GM23338 (cell line): ENCODE results near the gene SPG7. TPM values are rescaled to one million over a fixed set of nuclear protein-coding genes. Genes with fewer than 3 reads are reported as not detected.

Source experiments
- ATAC-seq: fragments of 200-7000 bp; cut with Tn5 transposase; 3 replicates; pipeline ENCODE4 v1.9.1; 2020
- DNase-seq: peaks from one replicate; pipeline ENCODE4 v3.0.0-alpha.2; 2015; ENCODE audit warnings: low spot score
- H2AFZ ChIP-seq: fragments of 200-600 bp; sonication (generic); 2 replicates; pipeline ENCODE4 v1.8.0; 2016; ENCODE audit warnings: antibody characterized with exemption, mild to moderate bottlenecking, moderate library complexity
- H3F3A ChIP-seq: fragments of 200-600 bp; sonication (generic); replicated peaks from 2 replicates; pipeline ENCODE4 v1.8.0; 2017; ENCODE audit warnings: antibody characterized with exemption, mixed run types, low read depth
- H3K27ac ChIP-seq: fragments of 200-600 bp; sonication (generic); 2 replicates; pipeline ENCODE4 v1.6.1; 2016; ENCODE audit warnings: low read depth
- H3K27me3 ChIP-seq: fragments of 200-600 bp; sonication (generic); 2 replicates; pipeline ENCODE4 v1.8.0; 2016; ENCODE audit warnings: mild to moderate bottlenecking, mixed run types, moderate library complexity; ENCODE audit not compliant: insufficient read depth
- H3K36me3 ChIP-seq: fragments of 200-600 bp; sonication (generic); 2 replicates; pipeline ENCODE4 v1.8.0; 2016; ENCODE audit warnings: mild to moderate bottlenecking; ENCODE audit not compliant: insufficient read depth
- H3K4me1 ChIP-seq: fragments of 200-600 bp; sonication (generic); 2 replicates; pipeline ENCODE4 v1.8.0; 2016; ENCODE audit warnings: mild to moderate bottlenecking, moderate library complexity; ENCODE audit not compliant: insufficient read depth
- H3K4me2 ChIP-seq: fragments of 200-600 bp; sonication (generic); 2 replicates; pipeline ENCODE4 v1.7.1; 2017; ENCODE audit warnings: mixed run types
- H3K4me3 ChIP-seq: fragments of 200-600 bp; sonication (generic); 2 replicates; pipeline ENCODE4 v1.6.1; 2016; ENCODE audit warnings: mixed run types
- H3K79me2 ChIP-seq: fragments of 200-600 bp; sonication (generic); replicated peaks from 2 replicates; pipeline ENCODE4 v1.8.0; 2017; ENCODE audit warnings: mild to moderate bottlenecking; ENCODE audit not compliant: insufficient read depth
- H3K9me2 ChIP-seq: fragments of 200-600 bp; sonication (generic); 2 replicates; pipeline ENCODE4 v1.8.0; 2017; ENCODE audit not compliant: insufficient read depth
- H4K20me1 ChIP-seq: fragments of 200-600 bp; sonication (generic); replicated peaks from 2 replicates; pipeline ENCODE4 v1.8.0; 2017; ENCODE audit warnings: mild to moderate bottlenecking; ENCODE audit not compliant: insufficient read depth
- H3K27ac Mint-ChIP-seq: 2 replicates; pipeline ENCODE4 v1.8.0; 2020; ENCODE audit warnings: inconsistent platforms, mild to moderate bottlenecking, moderate library complexity, mixed read lengths
- H3K27me3 Mint-ChIP-seq: 3 replicates; pipeline ENCODE4 v1.8.0; 2022; ENCODE audit warnings: low read depth, mild to moderate bottlenecking, moderate library complexity, mixed read lengths, inconsistent platforms; ENCODE audit not compliant: insufficient read depth, poor library complexity
- H3K36me3 Mint-ChIP-seq: 3 replicates; pipeline ENCODE4 v1.8.0; 2021; ENCODE audit warnings: low read depth, mild to moderate bottlenecking, inconsistent platforms, moderate library complexity, mixed read lengths
- H3K4me1 Mint-ChIP-seq: 3 replicates; pipeline ENCODE4 v1.8.0; 2020; ENCODE audit warnings: mild to moderate bottlenecking, inconsistent platforms, mixed read lengths
- H3K4me3 Mint-ChIP-seq: 3 replicates; pipeline ENCODE4 v1.8.0; 2021; ENCODE audit warnings: moderate library complexity, mild to moderate bottlenecking, inconsistent platforms, mixed read lengths
- H3K9me3 Mint-ChIP-seq: 3 replicates; pipeline ENCODE4 v1.8.0; 2020; ENCODE audit warnings: moderate library complexity, mild to moderate bottlenecking, inconsistent platforms, mixed read lengths
- CREB1 ChIP-seq: fragments of 250-450 bp; sonication (Bioruptor Pico); IDR thresholded peaks from 2 replicates; pipeline ENCODE4 v1.5.0; 2020; ENCODE audit warnings: low read depth, mild to moderate bottlenecking, moderate library complexity
- EZH2 ChIP-seq: fragments of 200-600 bp; sonication (generic); IDR thresholded peaks from one replicate; pipeline ENCODE4 v1.8.0; 2017; ENCODE audit warnings: antibody characterized with exemption, mild to moderate bottlenecking, low read depth; ENCODE audit not compliant: unreplicated experiment
- EZH2phosphoT487 ChIP-seq: fragments of 200-600 bp; sonication (generic); IDR thresholded peaks from one replicate; pipeline ENCODE4 v1.8.1; 2018; ENCODE audit warnings: antibody characterized with exemption; ENCODE audit not compliant: unreplicated experiment
- NANOG ChIP-seq: IDR thresholded peaks from 2 replicates; pipeline ENCODE4 v1.6.1; 2016; ENCODE audit warnings: antibody characterized with exemption, borderline replicate concordance
- POLR2AphosphoS5 ChIP-seq: IDR thresholded peaks from 2 replicates; pipeline ENCODE4 v1.6.1; 2016; ENCODE audit warnings: antibody characterized with exemption, low read depth
- STAT1 ChIP-seq: IDR thresholded peaks from one replicate; pipeline ENCODE4 v1.6.1; 2016; ENCODE audit warnings: antibody characterized with exemption; ENCODE audit not compliant: unreplicated experiment
- ZNF114 ChIP-seq: fragments of 250-450 bp; sonication (Bioruptor Pico); IDR thresholded peaks from 2 replicates; pipeline ENCODE4 v1.5.0; 2020; ENCODE audit warnings: mild to moderate bottlenecking, moderate library complexity
- ZNF331 ChIP-seq: fragments of 250-450 bp; sonication (Bioruptor Pico); IDR thresholded peaks from 2 replicates; pipeline ENCODE4 v1.5.0; 2020; ENCODE audit warnings: low read depth, mild to moderate bottlenecking, moderate library complexity
- polyA plus RNA-seq: library from polyadenylated mRNA; unstranded; fragments of >200 nt; fragmentation: Nextera tagmentation; extraction: Ambion mirVana; gene quantifications from 2 replicates; pipeline ENCODE4 v1.2.1, GENCODE V29; 2016
- total RNA-seq: library from RNA; depleted of rRNA; stranded (reverse); fragments of >200 nt; shearing (Covaris generic); gene quantifications from 2 replicates; pipeline ENCODE4 v1.2.3, GENCODE V29; 2014
- TF ChIP-seq, protein P1 (sequence below): fragments of 250-450 bp; sonication (Bioruptor Pico); IDR thresholded peaks from 2 replicates; pipeline ENCODE4 v1.5.0; 2020; ENCODE audit warnings: mild to moderate bottlenecking, moderate library complexity
- TF ChIP-seq, protein P2 (sequence below), 2 experiments: fragments of 200-600 bp in 1 of 2; sonication (generic) in 1 of 2; conservative IDR thresholded peaks; 2 replicates each; pipeline versions ENCODE4 v1.5.1 to v1.6.1; 2016 to 2017; ENCODE audit warnings: antibody characterized with exemption in 2 of 2, low read depth in 2 of 2, mild to moderate bottlenecking in 2 of 2, moderate library complexity in 1 of 2

The SPG7 gene
- total and polyA plus RNA-seq, 2 experiments from 2014 or later, result 77.1 to 267 TPM

DNA sequence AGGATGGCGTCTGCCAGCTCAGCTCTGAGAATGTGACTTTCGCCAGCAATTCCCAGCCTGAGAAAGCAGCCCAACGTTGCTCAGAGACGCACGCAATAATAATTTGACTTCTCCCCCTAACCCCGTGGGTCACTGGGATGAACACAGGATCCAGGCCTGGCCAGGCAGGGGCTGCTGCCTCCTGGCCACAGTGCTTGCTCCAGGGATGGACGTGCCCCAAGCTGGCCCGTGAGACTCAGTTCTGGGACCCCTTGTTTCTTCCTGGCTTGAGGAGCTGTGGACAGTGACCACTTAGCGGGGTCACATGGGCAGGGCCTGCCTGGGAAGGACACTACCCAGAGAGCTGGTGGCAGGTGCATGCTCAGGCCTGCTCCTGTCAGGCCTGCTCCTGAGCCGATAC is 91.7 kb downstream of the SPG7 start:
- no peaks in the 10 kb centered on the region for H4K20me1 ChIP-seq
- no peaks in the 10 kb centered on the region for H3K9me2 ChIP-seq
- H3K4me3 ChIP-seq, result no peak overlapping the region
- H3F3A ChIP-seq, result no peaks in the 10 kb centered on the region
- peaks cover 11% of the 10 kb centered on the region for H3K4me1 Mint-ChIP-seq
- TF ChIP-seq STAT1 (no peak), EZH2phosphoT487 (no peak), CREB1 (CRISPR knock-in tag) (no peak), ZNF331 (no peak), POLR2AphosphoS5 (no peak), NANOG (no peak), ZNF114 (CRISPR knock-in tag) (no peak)
- TF ChIP-seq, protein P1, sequence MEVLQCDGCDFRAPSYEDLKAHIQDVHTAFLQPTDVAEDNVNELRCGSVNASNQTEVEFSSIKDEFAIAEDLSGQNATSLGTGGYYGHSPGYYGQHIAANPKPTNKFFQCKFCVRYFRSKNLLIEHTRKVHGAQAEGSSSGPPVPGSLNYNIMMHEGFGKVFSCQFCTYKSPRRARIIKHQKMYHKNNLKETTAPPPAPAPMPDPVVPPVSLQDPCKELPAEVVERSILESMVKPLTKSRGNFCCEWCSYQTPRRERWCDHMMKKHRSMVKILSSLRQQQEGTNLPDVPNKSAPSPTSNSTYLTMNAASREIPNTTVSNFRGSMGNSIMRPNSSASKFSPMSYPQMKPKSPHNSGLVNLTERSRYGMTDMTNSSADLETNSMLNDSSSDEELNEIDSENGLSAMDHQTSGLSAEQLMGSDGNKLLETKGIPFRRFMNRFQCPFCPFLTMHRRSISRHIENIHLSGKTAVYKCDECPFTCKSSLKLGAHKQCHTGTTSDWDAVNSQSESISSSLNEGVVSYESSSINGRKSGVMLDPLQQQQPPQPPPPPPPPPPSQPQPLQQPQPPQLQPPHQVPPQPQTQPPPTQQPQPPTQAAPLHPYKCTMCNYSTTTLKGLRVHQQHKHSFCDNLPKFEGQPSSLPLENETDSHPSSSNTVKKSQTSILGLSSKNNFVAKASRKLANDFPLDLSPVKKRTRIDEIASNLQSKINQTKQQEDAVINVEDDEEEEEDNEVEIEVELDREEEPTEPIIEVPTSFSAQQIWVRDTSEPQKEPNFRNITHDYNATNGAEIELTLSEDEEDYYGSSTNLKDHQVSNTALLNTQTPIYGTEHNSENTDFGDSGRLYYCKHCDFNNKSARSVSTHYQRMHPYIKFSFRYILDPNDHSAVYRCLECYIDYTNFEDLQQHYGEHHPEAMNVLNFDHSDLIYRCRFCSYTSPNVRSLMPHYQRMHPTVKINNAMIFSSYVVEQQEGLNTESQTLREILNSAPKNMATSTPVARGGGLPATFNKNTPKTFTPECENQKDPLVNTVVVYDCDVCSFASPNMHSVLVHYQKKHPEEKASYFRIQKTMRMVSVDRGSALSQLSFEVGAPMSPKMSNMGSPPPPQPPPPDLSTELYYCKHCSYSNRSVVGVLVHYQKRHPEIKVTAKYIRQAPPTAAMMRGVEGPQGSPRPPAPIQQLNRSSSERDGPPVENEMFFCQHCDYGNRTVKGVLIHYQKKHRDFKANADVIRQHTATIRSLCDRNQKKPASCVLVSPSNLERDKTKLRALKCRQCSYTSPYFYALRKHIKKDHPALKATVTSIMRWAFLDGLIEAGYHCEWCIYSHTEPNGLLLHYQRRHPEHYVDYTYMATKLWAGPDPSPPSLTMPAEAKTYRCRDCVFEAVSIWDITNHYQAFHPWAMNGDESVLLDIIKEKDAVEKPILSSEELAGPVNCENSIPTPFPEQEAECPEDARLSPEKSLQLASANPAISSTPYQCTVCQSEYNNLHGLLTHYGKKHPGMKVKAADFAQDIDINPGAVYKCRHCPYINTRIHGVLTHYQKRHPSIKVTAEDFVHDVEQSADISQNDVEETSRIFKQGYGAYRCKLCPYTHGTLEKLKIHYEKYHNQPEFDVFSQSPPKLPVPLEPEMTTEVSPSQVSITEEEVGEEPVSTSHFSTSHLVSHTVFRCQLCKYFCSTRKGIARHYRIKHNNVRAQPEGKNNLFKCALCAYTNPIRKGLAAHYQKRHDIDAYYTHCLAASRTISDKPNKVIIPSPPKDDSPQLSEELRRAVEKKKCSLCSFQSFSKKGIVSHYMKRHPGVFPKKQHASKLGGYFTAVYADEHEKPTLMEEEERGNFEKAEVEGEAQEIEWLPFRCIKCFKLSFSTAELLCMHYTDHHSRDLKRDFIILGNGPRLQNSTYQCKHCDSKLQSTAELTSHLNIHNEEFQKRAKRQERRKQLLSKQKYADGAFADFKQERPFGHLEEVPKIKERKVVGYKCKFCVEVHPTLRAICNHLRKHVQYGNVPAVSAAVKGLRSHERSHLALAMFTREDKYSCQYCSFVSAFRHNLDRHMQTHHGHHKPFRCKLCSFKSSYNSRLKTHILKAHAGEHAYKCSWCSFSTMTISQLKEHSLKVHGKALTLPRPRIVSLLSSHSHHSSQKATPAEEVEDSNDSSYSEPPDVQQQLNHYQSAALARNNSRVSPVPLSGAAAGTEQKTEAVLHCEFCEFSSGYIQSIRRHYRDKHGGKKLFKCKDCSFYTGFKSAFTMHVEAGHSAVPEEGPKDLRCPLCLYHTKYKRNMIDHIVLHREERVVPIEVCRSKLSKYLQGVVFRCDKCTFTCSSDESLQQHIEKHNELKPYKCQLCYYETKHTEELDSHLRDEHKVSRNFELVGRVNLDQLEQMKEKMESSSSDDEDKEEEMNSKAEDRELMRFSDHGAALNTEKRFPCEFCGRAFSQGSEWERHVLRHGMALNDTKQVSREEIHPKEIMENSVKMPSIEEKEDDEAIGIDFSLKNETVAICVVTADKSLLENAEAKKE (CRISPR knock-in tag), result no peak
- H3K79me2 ChIP-seq, result no peaks in the 10 kb centered on the region
- no peaks in the 10 kb centered on the region for H3K27me3 ChIP-seq
- H3K4me2 ChIP-seq, result no peak overlapping the region
- no peak overlapping the region for H3K27ac ChIP-seq
- H3K27me3 Mint-ChIP-seq, result peaks cover 18% of the 10 kb centered on the region
- H3K4me3 Mint-ChIP-seq, result no peak overlapping the region
- H3K36me3 Mint-ChIP-seq, result no peaks in the 10 kb centered on the region
- ATAC-seq (no peak), DNase-seq (no peak)
- no peak overlapping the region for H3K27ac Mint-ChIP-seq
- no peak overlapping the region for H2AFZ ChIP-seq
- H3K36me3 ChIP-seq, result no peaks in the 10 kb centered on the region
- no peaks in the 10 kb centered on the region for H3K9me3 Mint-ChIP-seq
- peaks cover 11% of the 10 kb centered on the region for H3K4me1 ChIP-seq

DNA sequence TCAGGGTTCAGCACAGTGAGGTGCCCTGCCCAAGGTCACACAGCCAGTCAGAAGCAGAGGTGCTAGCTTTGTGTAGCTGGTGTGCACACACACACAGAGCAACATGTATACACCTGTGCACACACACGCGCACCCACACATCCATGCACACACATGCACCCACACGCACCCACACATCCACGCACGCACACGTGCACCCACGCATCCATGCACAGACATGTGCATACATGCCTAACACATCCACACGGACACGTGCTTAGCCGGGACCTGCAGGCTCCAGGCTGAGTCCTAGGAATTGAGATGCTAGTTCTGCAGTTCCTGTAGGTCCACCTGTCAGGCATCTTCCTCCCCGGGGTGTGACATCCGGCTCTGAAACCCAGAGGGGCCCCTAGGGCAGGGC is 92.2 kb downstream of the SPG7 start:
- Mint-ChIP-seq H3K27ac (no peak overlapping the region), H3K4me1 (peaks cover 11% of the 10 kb centered on the region), H3K9me3 (no peaks in the 10 kb centered on the region), H3K36me3 (no peaks in the 10 kb centered on the region), H3K27me3 (peaks cover 18% of the 10 kb centered on the region), H3K4me3 (no peak overlapping the region)
- H3K79me2 ChIP-seq, result no peaks in the 10 kb centered on the region
- no peaks in the 10 kb centered on the region for H3K36me3 ChIP-seq
- no peaks in the 10 kb centered on the region for H3F3A ChIP-seq
- peaks cover 11% of the 10 kb centered on the region for H3K4me1 ChIP-seq
- no peaks in the 10 kb centered on the region for H4K20me1 ChIP-seq
- H3K27me3 ChIP-seq, result no peaks in the 10 kb centered on the region
- ATAC-seq (no peak), DNase-seq (no peak)
- no peak overlapping the region for H3K4me3 ChIP-seq
- no peak overlapping the region for H3K4me2 ChIP-seq
- no peak overlapping the region for H3K27ac ChIP-seq
- H3K9me2 ChIP-seq, result no peaks in the 10 kb centered on the region
- H2AFZ ChIP-seq, result no peak overlapping the region
- no peak for TF ChIP-seq ZNF114 (CRISPR knock-in tag)
- TF ChIP-seq, protein P2, sequence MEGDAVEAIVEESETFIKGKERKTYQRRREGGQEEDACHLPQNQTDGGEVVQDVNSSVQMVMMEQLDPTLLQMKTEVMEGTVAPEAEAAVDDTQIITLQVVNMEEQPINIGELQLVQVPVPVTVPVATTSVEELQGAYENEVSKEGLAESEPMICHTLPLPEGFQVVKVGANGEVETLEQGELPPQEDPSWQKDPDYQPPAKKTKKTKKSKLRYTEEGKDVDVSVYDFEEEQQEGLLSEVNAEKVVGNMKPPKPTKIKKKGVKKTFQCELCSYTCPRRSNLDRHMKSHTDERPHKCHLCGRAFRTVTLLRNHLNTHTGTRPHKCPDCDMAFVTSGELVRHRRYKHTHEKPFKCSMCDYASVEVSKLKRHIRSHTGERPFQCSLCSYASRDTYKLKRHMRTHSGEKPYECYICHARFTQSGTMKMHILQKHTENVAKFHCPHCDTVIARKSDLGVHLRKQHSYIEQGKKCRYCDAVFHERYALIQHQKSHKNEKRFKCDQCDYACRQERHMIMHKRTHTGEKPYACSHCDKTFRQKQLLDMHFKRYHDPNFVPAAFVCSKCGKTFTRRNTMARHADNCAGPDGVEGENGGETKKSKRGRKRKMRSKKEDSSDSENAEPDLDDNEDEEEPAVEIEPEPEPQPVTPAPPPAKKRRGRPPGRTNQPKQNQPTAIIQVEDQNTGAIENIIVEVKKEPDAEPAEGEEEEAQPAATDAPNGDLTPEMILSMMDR (conservative IDR thresholded peaks at IDR 0.05; ENCODE audit: low read depth in 2 of 2), result no peak
- no peak for TF ChIP-seq POLR2AphosphoS5
- no peak for TF ChIP-seq EZH2
